HG02840 (cell line): ENCODE results near the gene C1S.

Experiments used
- ATAC-seq: cut with Tn5 transposase; IDR thresholded peaks from one replicate; pipeline ENCODE4 v1.9.1; 2021; ENCODE audit warnings: mild to moderate bottlenecking, moderate library complexity, moderate number of reproducible peaks; ENCODE audit not compliant: unreplicated experiment, low FRiP score

C1S gene

DNA sequence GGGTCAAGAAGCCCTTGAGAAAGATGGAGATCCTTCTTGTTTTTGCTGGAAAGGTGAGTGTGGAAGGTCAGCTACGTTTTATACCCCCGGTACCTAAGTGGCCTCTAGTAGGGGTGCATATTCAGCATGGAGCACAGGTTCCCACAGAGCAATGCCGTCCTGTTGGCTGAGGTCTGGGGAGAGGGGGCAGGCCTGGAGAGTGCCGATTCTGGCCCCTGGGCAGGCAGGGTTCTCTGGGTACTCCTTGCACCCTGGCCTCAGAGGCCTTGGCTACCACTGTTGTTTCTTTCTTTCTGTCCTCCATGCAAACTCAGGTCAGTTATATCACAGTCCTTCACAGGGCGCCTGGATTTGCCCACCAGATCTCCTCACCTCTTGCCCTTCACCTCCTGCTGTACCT lies 59.6 kb downstream of the C1S start:
- no peak for ATAC-seq
